OCI-LY1 (cell line): ENCODE results near the gene PEBP1.

ENCODE experiments used
- CTCF ChIP-seq: fragments of 200-600 bp; sonication (generic), shearing (Covaris generic); IDR thresholded peaks from 2 replicates; pipeline ENCODE4 v1.5.1; 2017; ENCODE audit warnings: mild to moderate bottlenecking, antibody characterized with exemption, low read length, moderate library complexity, mixed read lengths
- EZH2 ChIP-seq: fragments of 200-600 bp; sonication (generic), shearing (Covaris generic); IDR thresholded peaks from 2 replicates; pipeline ENCODE4 v1.8.0; 2017; ENCODE audit warnings: borderline replicate concordance, mixed run types, mild to moderate bottlenecking, antibody characterized with exemption, low read length, moderate library complexity, mixed read lengths

GRCh38 chr12:118089782-118090181, 46.1 kb upstream of the PEBP1 start:
- TF ChIP-seq CTCF (no peak), EZH2 (no peak)
